Left renal pelvis (tissue), 4 donors: ENCODE measurements around the gene SNRNP25. TPM values are rescaled to one million over a fixed set of nuclear protein-coding genes. Genes with fewer than 3 reads are reported as not detected.

Experiments used
- DNase-seq, 4 donors: peaks; one replicate each; pipeline ENCODE4 v3.0.0-alpha.2; 2013; ENCODE audit warnings: low read depth in 4 of 4, low spot score in 3 of 4
- polyA plus RNA-seq, 4 donors: library from polyadenylated mRNA; unstranded; fragments of 120-200 nt; gene quantifications; one replicate each; pipeline ENCODE4 v1.2.1, GENCODE V29; 2013; ENCODE audit not compliant: insufficient read length in 4 of 4

Gene SNRNP25
- polyA plus RNA-seq, 4 donors: 34.3 to 46.9 (median 42.6) TPM

DNA sequence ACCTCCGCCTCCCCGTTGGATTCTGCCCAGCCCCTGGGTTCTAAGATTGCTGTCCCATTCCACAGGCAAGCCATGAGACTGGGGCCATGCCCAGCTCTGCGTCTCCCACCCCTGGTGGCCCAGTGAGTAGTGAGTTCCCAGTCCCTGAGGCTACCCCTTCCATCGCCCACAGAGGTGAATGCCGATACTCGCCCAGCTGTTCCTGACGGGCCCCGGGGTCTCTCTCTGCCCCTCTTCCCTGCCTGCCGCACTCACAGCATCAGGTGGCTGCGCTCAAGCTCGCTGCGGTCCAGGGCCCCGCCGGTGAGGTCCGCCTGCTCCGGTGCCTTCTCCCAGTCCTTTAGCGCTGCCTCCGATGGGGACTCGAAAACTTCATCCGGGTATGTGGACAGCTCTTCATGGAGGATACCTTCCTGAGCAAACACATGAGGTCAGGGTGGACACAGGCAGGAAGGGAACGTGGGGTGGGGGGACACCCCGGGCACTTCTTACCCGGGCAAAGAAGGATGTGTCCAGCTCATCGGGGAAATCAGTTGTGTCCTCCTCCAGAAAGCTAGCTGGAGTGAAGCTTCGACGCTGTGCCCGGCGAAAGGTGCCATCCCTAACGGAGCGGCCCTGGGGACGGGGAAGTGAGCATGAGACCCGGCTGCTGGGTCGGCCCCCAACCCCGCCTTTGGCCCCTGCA is 8.8 kb downstream of the SNRNP25 start:
- no peak for DNase-seq

DNA sequence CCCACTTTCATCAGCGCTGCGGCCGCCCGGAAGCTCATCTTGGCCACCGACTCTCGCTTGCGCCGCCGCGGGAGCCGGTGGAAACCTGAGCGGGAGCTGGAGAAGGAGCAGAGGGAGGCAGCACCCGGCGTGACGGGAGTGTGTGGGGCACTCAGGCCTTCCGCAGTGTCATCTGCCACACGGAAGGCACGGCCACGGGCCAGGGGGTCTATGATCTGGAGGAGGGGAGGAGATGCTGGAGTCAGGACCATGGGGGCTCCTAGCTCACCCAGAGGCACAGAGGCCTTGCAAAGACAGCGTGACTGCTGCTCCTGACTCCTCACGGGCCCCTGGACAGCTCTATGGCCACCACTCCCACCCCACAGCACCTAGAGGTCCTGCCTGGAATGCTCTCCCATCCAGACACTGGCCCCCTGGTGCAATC is 9.4 kb downstream of the SNRNP25 start:
- no peak for DNase-seq

DNA sequence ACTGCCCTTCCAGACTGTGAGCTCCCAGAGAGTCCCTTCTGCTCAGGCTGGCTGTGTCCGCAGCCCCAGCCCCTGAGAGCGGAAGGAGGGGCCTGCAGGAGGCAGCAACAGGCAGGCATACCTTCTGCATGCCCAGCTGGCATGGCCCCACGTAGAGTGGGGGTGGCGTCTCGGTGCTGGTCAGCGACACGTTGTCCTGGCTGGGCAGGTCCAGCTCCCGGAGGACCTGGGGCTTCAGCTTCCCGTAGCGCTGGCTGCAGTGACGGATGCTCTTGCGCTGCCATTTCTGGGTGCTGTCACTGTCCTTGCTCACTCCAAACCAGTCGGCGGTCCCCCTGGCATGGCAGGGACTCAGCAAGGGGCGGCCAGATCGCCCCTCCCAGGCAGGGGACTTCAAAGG is 9.8 kb downstream of the SNRNP25 start:
- no peak for DNase-seq

DNA sequence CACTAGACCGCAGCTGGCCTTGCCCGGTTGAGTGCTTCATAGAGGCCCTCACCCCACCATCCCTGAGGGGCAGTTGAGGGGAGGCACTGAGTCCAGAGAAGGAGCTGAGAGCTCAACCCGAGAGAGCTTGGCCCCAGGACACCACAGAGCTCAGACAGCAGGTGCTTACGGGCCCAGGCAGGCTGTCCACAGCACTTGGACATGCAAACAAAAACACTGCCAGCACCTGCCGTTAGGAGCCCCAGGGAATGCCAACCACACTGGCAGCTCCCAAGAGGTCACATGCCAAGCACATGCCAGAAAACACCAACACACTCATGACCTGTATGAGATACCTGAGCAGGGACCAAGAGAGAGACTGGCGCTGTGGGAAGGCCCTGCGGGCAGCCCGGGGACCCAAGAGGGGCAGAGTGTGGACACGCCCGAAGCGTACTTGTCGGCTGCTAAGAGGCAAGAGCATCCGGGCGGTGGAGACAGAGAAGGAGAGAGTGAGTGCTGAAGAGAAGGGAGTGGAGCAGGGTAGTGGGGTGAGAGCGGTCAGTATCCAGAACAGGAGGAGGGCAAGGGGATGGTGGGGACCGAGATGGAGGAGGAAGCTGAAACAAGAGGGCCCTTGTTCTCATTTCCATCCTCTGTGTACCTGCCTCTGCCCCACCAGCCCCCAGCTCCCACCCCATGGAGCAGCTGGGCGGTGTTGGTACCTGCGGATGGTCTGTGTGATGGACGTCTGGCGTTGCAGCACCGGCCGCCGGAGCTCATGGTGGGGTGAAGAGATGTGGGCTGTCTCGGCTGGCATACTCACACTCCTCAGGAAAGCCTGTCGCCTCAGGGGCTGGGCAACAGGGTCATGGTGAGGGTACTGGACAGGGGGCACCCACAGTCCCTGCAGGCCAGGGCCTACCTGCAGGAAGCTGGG is 10.6 kb downstream of the SNRNP25 start:
- DNase-seq: no peak

- DNase-seq: no peak
Observed at GRCh38 chr16:64914-65255, 11.3 kb downstream of the SNRNP25 start.

- no peak for DNase-seq
Observed at GRCh38 chr16:65745-66144, 12.1 kb downstream of the SNRNP25 start.

DNA sequence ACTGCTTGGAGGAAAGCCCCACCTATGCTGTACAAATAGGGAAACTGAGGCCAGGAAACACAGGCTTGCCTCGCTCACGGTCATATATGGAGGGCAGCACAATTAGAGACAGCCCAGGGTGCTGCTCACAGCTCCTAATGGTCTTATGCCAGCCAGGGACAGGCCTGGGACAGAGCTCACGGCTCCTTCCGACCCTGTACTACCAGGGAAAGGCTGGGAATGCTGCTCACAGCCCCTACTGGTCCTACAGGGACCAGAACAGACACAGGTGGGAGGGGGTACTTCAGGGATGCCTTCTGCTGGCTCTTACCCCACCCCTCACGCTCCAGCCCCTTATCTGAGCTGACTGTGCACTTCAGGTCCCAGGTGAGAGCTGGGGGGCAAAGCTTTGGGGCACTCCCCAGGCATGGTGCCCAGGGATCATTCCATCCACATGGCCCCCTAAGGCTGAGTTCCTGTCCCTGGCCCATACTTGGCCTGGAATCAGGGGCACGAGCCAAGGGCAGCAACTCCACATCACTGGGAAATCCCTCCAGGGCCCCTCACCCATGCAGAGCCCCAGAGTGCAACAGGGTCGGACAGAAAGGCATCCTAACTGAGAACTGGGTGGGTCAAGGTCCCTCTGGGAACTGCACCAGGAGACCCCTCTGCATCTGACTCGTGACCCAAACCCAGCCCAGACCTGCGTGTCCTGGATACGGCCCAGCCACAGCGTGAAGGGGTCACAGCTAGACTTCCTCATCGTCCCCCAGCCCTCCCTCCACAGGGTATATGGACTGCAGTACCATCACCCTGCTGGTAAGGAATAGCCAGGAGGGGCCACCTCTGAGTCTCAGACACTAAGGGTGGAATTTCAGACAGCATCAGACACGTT is 12.9 kb downstream of the SNRNP25 start:
- DNase-seq: no peak

DNA sequence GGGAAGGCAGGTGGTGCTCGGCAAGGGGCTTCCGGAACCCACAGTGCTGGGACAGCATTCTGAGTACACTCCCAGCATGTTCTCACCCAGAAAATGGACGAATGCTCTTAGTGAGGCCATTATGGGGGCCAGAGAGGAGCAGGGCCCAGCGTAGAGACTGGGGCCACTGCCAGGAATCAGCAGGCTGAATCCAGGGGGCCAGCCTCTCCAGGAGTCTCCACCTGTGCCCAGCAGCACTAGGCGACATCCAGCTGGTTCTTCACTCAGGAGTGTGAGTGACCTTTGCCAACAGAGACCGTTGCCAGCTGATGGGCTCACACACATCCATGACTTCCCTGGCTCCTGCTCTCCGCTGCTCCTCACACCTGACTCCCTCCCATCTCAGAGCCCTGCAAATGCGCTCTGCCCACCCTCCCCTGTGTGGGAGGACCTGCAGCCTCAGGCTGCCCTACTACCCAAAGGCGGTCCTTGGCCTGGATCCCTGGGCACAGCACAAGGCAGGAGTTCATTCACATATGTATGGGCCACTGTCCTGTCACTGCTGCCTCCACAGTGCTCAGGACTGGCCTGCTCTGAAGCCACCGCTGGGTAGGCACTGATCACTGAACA is 13.7 kb downstream of the SNRNP25 start:
- no peak for DNase-seq

GRCh38 chr16:67884-68789 is 14.5 kb downstream of the SNRNP25 start:
- no peak for DNase-seq

DNA sequence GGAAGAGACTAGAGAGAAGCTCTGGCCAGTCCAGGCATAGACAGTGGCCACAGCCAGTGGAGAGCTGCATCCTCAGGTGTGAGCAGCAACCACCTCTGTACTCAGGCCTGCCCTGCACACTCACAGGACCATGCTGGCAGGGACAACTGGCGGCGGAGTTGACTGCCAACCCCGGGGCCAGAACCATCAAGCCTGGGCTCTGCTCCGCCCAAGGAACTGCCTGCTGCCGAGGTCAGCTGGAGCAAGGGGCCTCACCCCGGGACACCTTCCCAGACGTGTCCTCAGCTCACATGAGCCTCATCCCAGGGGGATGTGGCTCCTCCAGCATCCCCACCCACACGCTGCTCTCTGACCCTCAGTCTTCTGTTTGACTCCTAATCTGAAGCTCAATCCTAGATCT is 15.6 kb downstream of the SNRNP25 start:
- no peak for DNase-seq

- no peak for DNase-seq
Observed at GRCh38 chr16:71210-71539, 17.5 kb downstream of the SNRNP25 start.

GRCh38 chr16:71540-72401 is 18.1 kb downstream of the SNRNP25 start:
- DNase-seq: no peak

DNA sequence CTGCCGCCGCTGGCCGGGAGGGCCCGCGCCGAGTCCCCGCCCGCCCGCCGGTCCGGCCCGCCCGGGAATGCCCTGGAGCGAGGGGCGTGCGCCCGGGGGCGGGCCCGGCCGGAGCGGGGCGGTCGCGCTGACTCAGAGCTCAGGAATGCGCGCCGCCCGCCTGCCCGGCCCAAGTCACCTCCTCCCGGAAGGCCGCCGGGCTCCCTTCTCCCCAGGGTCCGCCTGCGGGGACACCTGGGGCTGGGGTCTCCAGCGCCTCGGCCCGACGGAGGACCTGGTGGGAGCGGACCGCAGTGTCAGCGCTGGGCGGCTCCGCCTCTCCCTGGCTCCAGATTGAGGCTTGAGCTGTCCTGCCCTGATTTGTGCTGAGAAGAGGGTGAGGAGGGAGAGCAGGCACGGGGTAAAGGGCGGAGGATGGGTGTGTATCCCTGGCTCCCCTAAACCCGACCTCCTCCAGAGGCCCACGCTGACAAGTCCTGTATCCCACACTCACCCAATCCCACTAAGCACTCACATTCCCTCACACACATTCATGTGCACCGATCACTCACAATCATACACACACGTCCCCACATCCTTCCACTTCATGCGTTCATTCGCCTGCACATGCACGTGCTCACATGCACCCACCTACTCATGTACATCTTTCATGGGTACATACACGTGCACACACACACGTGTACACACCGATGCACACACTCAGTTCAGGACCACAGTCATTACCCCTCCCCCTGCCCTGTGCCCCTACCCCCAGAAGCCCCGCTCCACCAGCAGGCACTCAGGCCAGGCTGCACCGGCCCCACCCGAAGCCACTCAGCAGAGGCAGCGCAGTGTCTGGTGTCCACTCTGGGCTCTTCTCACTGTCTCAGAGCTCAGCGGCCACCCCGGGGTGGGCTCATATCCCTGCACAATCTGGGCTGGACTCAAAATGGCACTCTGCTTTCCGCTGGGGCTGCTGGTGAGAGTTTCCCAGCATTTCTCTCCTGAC is 19.2 kb downstream of the SNRNP25 start, which contains the start of gene RHBDF1:
Gene RHBDF1, minus strand, starts transcription at position 71 of the 988 bp plus-strand sequence. CDS start 7,616 bp downstream, outside the sequence.
- DNase-seq: no peak

GRCh38 chr16:74051-74746 is 20.6 kb downstream of the SNRNP25 start:
- no peak for DNase-seq

GRCh38 chr16:74747-75334 is 21.2 kb downstream of the SNRNP25 start:
- DNase-seq: no peak
